ENCODE results near the gene TPCN2. TPM values are rescaled to one million over a fixed set of nuclear protein-coding genes. Genes with fewer than 3 reads are reported as not detected.
"Not testable (repeated sequence)": the region's sequence is repeated elsewhere in the genome, so short reads cannot be mapped to it uniquely, and the experiment has no call there.

TPCN2 gene
- total RNA-seq, 1 donor from 2014 or later: 4.5 TPM

DNA sequence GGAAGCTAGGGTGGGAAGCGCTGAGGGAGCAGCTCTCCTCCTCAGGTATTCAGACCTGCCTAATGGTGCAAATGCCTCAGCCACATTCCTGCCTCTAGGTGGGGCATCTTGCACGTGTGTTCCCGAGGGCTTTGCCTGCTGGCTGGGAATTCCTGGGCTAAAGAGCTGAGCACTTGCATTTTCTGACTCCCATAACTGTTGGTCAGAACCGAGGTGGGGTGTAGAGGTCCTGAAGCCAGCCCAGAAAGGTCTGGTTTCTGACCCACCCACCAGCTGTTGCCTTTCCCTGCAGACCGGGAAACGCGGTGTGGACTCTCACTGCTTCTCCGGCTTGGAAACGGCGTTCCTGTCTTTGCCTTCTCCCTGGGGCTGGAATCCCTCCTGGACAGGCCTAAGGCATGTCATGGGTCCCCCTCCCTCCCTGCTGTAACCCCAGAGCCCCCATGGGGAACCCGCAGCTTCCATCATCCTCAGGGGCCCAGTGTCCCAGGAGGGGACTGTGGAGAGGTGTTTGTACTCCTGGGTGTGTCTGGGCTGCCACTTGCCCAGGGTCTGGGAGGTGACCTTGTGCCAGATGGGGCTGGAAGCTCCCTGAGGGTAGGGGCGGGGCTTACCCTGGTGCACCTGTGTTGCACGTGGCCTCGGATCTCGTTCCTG, 83.0 kb downstream of the TPCN2 start:
- TF ChIP-seq, protein P1, sequence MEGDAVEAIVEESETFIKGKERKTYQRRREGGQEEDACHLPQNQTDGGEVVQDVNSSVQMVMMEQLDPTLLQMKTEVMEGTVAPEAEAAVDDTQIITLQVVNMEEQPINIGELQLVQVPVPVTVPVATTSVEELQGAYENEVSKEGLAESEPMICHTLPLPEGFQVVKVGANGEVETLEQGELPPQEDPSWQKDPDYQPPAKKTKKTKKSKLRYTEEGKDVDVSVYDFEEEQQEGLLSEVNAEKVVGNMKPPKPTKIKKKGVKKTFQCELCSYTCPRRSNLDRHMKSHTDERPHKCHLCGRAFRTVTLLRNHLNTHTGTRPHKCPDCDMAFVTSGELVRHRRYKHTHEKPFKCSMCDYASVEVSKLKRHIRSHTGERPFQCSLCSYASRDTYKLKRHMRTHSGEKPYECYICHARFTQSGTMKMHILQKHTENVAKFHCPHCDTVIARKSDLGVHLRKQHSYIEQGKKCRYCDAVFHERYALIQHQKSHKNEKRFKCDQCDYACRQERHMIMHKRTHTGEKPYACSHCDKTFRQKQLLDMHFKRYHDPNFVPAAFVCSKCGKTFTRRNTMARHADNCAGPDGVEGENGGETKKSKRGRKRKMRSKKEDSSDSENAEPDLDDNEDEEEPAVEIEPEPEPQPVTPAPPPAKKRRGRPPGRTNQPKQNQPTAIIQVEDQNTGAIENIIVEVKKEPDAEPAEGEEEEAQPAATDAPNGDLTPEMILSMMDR (IDR thresholded peaks at IDR 0.05; ENCODE audit: insufficient read depth, low read length, severe bottlenecking): peak; percentile 97
- H3K36me3 ChIP-seq (ENCODE audit: control insufficient read depth, insufficient read depth, low read length): no peaks in the 10 kb centered on the region
- peak; percentile 70 for FAIRE-seq
- H3K27me3 ChIP-seq (ENCODE audit: control insufficient read depth, insufficient read depth, low read length): no peaks in the 10 kb centered on the region
- no peak overlapping the region for H3K4me3 ChIP-seq (ENCODE audit: low read depth, low read length)
- peak; percentile 70 for DNase-seq (ENCODE audit: low read depth)

DNA sequence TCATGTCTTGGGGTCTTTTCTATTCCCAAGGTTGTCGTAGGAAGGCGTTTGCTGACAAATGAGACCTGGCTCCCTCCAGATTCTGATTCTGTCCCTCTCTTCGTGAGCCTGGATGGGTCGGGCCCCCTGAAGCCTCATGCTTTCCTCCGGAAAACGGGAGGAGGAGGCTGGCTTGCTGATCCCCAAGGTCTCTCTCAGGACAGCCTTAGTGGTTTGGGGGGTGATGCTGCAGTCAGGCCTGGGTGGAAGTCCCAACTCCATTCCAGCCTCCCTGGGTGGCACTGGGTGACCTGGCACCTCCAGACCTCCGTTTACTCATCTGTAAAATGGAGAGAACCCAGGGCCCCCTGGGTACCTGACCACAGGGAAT, 83.6 kb downstream of the TPCN2 start:
- TF ChIP-seq, protein P1 (IDR thresholded peaks at IDR 0.05; ENCODE audit: insufficient read depth, low read length, severe bottlenecking): no peak
- H3K4me3 ChIP-seq (ENCODE audit: low read depth, low read length): no peak overlapping the region
- H3K36me3 ChIP-seq (ENCODE audit: control insufficient read depth, insufficient read depth, low read length): no peaks in the 10 kb centered on the region
- FAIRE-seq: no peak
- DNase-seq (ENCODE audit: low read depth): no peak
- H3K27me3 ChIP-seq (ENCODE audit: control insufficient read depth, insufficient read depth, low read length): no peaks in the 10 kb centered on the region

DNA sequence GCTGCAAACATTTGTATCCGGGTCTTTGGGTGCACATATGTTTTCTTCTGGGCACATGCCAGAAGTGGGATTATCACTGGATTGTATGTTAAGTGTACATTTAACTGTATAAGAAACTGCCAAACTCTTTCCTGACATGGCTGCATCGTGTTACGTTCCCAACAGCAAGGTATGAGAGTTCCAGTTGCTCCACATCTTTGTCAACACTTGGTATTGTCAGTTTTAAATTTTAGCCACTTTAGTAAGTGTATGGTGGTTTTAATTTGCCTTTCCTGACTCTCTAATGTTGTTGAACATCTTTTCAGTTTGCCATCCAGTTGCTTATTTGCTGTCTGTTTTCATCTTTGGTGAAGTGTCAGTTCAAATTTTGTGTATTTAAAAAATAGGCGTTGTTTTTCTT, 84.5 kb downstream of the TPCN2 start:
- Histone ChIP-seq H3K27me3 (ENCODE audit: control insufficient read depth, insufficient read depth, low read length) (no peaks in the 10 kb centered on the region), H3K36me3 (ENCODE audit: control insufficient read depth, insufficient read depth, low read length) (no peaks in the 10 kb centered on the region), H3K4me3 (ENCODE audit: low read depth, low read length) (no peak overlapping the region)
- TF ChIP-seq, protein P1 (IDR thresholded peaks at IDR 0.05; ENCODE audit: insufficient read depth, low read length, severe bottlenecking): no peak
- no peak for DNase-seq (ENCODE audit: low read depth)
- no peak for FAIRE-seq

DNA sequence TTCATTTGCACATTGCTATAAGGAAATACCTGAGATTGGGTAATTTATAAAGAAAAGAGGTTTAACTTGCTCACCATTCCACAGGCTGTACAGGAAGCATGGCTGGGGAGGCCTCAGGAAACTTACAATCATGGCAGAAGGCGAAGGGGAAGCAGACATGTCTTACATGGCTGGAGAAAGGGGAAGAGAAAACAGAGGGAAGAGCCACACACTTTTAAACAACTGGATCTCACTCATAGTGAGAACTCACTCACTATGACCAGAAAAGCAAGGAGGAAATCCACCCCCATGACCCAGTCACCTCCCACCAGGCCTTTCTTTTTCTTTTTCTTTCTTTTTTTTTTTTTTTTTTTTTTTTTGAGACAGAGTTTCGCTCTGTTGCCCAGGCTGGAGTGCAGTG, 85.5 kb downstream of the TPCN2 start:
- FAIRE-seq; H3K27me3 ChIP-seq (ENCODE audit: control insufficient read depth, insufficient read depth, low read length); H3K4me3 ChIP-seq (ENCODE audit: low read depth, low read length); DNase-seq (ENCODE audit: low read depth); H3K36me3 ChIP-seq (ENCODE audit: control insufficient read depth, insufficient read depth, low read length): not testable (repeated sequence)

DNA sequence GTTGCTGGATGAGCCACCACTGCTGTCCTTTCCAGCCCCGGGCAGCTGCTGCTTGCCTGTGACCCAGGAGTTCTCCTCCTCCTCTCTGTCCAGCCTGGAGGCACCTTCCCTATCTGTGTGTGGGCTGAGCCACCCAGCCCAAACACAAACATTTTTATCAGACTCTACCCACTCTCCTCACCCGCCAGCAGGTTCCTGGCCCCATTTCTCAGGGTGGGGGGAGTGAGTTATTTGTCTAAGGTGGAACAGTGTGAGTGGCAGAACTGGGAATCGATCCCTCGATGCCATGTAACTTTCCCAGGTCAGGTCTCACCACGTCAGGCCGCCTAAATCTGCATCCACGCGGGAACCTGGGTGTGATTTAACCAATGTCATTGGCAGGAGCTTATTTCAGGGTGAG, 86.2 kb downstream of the TPCN2 start:
- TF ChIP-seq, protein P1 (IDR thresholded peaks at IDR 0.05; ENCODE audit: insufficient read depth, low read length, severe bottlenecking): no peak
- Histone ChIP-seq H3K36me3 (ENCODE audit: control insufficient read depth, insufficient read depth, low read length) (no peaks in the 10 kb centered on the region), H3K27me3 (ENCODE audit: control insufficient read depth, insufficient read depth, low read length) (no peaks in the 10 kb centered on the region), H3K4me3 (ENCODE audit: low read depth, low read length) (no peak overlapping the region)
- FAIRE-seq (no peak), DNase-seq (ENCODE audit: low read depth) (no peak)

DNA sequence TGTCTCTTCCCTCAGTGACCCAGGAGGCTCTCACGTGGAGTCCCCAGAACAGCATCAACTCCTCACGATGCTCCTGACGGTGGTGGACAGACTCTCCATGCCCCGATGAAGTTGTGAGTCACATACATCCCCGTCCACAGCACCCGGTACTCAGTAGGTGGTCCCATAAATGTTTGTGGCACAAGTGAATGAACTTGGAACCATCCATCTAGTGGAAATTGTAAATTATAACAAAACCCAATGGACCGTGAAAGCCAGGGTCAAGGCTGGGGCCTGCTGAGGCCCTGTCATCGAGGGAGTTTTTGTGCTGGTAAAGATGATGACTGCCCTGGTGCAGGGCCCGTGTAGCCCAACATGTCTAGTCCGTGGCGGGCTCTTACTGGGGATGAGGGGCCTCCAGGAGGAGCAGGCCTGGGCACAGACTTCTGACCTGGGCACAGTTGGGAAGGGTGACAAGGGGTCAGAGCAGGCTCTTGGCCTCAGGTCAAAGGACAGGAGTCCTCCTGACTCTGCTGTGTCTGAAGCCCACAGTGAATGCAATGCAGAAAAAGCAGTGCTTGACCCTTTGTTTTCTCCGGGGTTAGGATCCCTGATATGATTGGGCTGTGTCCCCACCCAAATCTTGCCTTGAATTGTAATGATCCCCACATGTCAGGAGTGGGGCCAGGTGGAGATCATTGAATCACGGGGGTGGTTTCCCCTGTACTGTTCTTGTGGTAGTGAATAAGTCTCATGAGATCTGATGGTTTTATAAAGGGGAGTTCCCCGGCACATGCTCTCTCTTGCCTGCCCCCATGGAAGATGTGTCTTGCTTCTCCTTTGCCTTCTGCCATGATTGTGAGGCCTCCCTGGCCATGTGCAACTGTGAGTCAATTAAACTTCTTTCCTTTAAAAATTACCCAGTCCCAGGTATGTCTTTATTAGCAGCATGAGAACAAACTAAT, 87.0 kb downstream of the TPCN2 start:
- DNase-seq (ENCODE audit: low read depth) (no peak), FAIRE-seq (no peak)
- Histone ChIP-seq H3K4me3 (ENCODE audit: low read depth, low read length) (no peak overlapping the region), H3K27me3 (ENCODE audit: control insufficient read depth, insufficient read depth, low read length) (no peaks in the 10 kb centered on the region), H3K36me3 (ENCODE audit: control insufficient read depth, insufficient read depth, low read length) (no peaks in the 10 kb centered on the region)
- TF ChIP-seq, protein P1 (IDR thresholded peaks at IDR 0.05; ENCODE audit: insufficient read depth, low read length, severe bottlenecking): no peak

All from bronchial epithelial cell (primary cell).